ENCODE results near the gene DCLK1. TPM values are rescaled to one million over a fixed set of nuclear protein-coding genes. Genes with fewer than 3 reads are reported as not detected.

DCLK1 gene
- total and polyA plus RNA-seq, 2 experiments from 2014 or later = 0.16 to 2.9 TPM

- Histone ChIP-seq H3K27ac (no peak overlapping the region), H3K4me2 (no peak overlapping the region), H3K27me3 (no peaks in the 10 kb centered on the region), H2AFZ (no peak overlapping the region), H3K9me2 (replicated peaks; ENCODE audit: insufficient read depth) (no peaks in the 10 kb centered on the region), H3K4me1 (ENCODE audit: insufficient read depth) (no peaks in the 10 kb centered on the region), H3K36me3 (replicated peaks; ENCODE audit: insufficient read depth, low read depth) (no peaks in the 10 kb centered on the region), H3K9me3 (ENCODE audit: low read depth) (no peaks in the 10 kb centered on the region), H3K4me3 (no peak overlapping the region), H3K79me2 (no peaks in the 10 kb centered on the region), H4K20me1 (ENCODE audit: insufficient read depth, poor library complexity, severe bottlenecking) (no peaks in the 10 kb centered on the region)
- DNase-seq (ENCODE audit: low spot score) = no peak
- WGBS (ENCODE audit: low lambda C conversion rate, missing lambda C conversion rate) = 96% methylated on average over 12 of the region's 12 CpGs
- TF ChIP-seq EZH2 (IDR thresholded peaks at IDR 0.05; ENCODE audit: borderline replicate concordance) (no peak), EZH2phosphoT487 (IDR thresholded peaks at IDR 0.05; ENCODE audit: low read depth, severe bottlenecking, unreplicated experiment) (no peak)
- TF ChIP-seq, protein P1, sequence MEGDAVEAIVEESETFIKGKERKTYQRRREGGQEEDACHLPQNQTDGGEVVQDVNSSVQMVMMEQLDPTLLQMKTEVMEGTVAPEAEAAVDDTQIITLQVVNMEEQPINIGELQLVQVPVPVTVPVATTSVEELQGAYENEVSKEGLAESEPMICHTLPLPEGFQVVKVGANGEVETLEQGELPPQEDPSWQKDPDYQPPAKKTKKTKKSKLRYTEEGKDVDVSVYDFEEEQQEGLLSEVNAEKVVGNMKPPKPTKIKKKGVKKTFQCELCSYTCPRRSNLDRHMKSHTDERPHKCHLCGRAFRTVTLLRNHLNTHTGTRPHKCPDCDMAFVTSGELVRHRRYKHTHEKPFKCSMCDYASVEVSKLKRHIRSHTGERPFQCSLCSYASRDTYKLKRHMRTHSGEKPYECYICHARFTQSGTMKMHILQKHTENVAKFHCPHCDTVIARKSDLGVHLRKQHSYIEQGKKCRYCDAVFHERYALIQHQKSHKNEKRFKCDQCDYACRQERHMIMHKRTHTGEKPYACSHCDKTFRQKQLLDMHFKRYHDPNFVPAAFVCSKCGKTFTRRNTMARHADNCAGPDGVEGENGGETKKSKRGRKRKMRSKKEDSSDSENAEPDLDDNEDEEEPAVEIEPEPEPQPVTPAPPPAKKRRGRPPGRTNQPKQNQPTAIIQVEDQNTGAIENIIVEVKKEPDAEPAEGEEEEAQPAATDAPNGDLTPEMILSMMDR (IDR thresholded peaks at IDR 0.05; ENCODE audit: poor library complexity) = no peak
These were observed 306.8 kb downstream of the DCLK1 start for GRCh38 chr13:35824395-35824794.

DNA sequence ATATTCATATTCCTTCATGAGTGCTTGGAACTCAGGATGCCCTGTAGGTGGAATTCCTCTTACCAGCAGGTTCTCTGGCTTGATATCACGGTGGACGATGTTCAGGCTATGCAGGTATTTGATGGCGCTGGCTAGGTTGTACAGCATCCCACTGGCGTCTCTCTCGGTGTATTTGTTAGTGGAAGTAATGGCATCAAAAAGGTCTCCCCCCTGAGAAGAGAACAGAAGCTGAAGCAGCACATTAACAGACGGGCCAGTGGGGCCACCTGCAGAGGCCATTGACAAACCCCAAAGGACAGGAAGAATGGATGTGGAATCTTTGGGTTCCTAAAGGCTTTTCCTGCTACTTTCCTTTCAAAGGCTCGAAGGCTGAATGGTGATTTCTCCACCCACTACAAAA is 308.5 kb downstream of the DCLK1 start:
- Histone ChIP-seq H3K79me2 (no peaks in the 10 kb centered on the region), H3K27me3 (no peaks in the 10 kb centered on the region), H3K4me1 (ENCODE audit: insufficient read depth) (no peaks in the 10 kb centered on the region), H2AFZ (no peak overlapping the region), H3K4me2 (no peak overlapping the region), H3K9me3 (ENCODE audit: low read depth) (no peaks in the 10 kb centered on the region), H3K9me2 (replicated peaks; ENCODE audit: insufficient read depth) (no peaks in the 10 kb centered on the region), H4K20me1 (ENCODE audit: insufficient read depth, poor library complexity, severe bottlenecking) (no peaks in the 10 kb centered on the region), H3K27ac (no peak overlapping the region), H3K36me3 (replicated peaks; ENCODE audit: insufficient read depth, low read depth) (no peaks in the 10 kb centered on the region), H3K4me3 (no peak overlapping the region)
- 96% methylated on average over 7 of the region's 7 CpGs for WGBS (ENCODE audit: low lambda C conversion rate, missing lambda C conversion rate)
- DNase-seq (ENCODE audit: low spot score) = no peak
- no peak for TF ChIP-seq EZH2phosphoT487 (IDR thresholded peaks at IDR 0.05; ENCODE audit: low read depth, severe bottlenecking, unreplicated experiment)
- TF ChIP-seq, protein P1 (IDR thresholded peaks at IDR 0.05; ENCODE audit: poor library complexity) = no peak
- no peak for TF ChIP-seq EZH2 (IDR thresholded peaks at IDR 0.05; ENCODE audit: borderline replicate concordance)

DNA sequence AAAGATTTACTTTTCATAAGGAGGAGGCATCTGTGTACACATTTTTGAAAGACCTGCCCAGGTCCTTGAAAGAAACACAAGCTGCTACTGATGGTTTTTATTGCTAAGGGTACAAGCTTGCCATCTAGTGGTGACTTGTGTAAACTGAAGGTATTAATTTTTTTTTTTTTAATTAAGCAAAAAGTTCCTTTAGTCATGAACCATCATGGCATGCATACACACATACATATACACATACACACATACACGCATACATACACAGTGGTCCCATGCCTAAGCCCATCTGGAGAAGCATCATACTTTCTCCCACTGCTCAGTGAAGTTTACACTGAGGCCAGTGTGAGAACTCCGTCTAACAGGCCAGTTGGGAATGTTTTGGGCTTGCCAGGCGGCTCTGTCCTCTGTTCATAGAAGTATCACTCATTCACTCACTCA is 312.5 kb downstream of the DCLK1 start:
- no peaks in the 10 kb centered on the region for H3K79me2 ChIP-seq
- TF ChIP-seq, protein P1 (IDR thresholded peaks at IDR 0.05; ENCODE audit: poor library complexity) = peak; percentile 73
- TF ChIP-seq EZH2phosphoT487 (IDR thresholded peaks at IDR 0.05; ENCODE audit: low read depth, severe bottlenecking, unreplicated experiment) = no peak
- peak; percentile 62 for DNase-seq (ENCODE audit: low spot score)
- H4K20me1 ChIP-seq (ENCODE audit: insufficient read depth, poor library complexity, severe bottlenecking) = no peaks in the 10 kb centered on the region
- no peak overlapping the region for H3K4me3 ChIP-seq
- H3K27me3 ChIP-seq = no peaks in the 10 kb centered on the region
- no peaks in the 10 kb centered on the region for H3K9me3 ChIP-seq (ENCODE audit: low read depth)
- WGBS (ENCODE audit: low lambda C conversion rate, missing lambda C conversion rate) = 71% methylated on average over 3 of the region's 3 CpGs
- H3K4me1 ChIP-seq (ENCODE audit: insufficient read depth) = peaks cover 8% of the 10 kb centered on the region
- H3K36me3 ChIP-seq (replicated peaks; ENCODE audit: insufficient read depth, low read depth) = no peaks in the 10 kb centered on the region
- H2AFZ ChIP-seq = no peak overlapping the region
- H3K4me2 ChIP-seq = no peak overlapping the region
- H3K27ac ChIP-seq = no peak overlapping the region
- H3K9me2 ChIP-seq (replicated peaks; ENCODE audit: insufficient read depth) = no peaks in the 10 kb centered on the region

Measured in hepatocyte (in vitro differentiated cells).